Mesendoderm (in vitro differentiated cells): ENCODE results near the gene COLEC11.

Source experiments
- DNase-seq: peaks from one replicate; pipeline ENCODE4 v3.0.0; 2013
- H2AK5ac ChIP-seq: 2 replicates; pipeline ENCODE4 v1.6.1; 2013; ENCODE audit warnings: low read length, inconsistent platforms
- H2BK120ac ChIP-seq: 2 replicates; pipeline ENCODE4 v1.6.1; 2013; ENCODE audit warnings: low read depth, mild to moderate bottlenecking, low read length, moderate library complexity, mixed read lengths
- H2BK15ac ChIP-seq: replicated peaks from 2 replicates; pipeline ENCODE4 v1.6.1; 2013; ENCODE audit warnings: low read depth, mild to moderate bottlenecking, moderate library complexity
- H2BK5ac ChIP-seq: 2 replicates; pipeline ENCODE4 v1.6.1; 2013; ENCODE audit warnings: low read length, inconsistent platforms
- H3K18ac ChIP-seq: 2 replicates; pipeline ENCODE4 v1.6.1; 2013; ENCODE audit warnings: mild to moderate bottlenecking, low read length, mixed read lengths
- H3K23ac ChIP-seq: one replicate; pipeline ENCODE4 v1.6.1; 2013; ENCODE audit warnings: low read length
- H3K27ac ChIP-seq: 2 replicates; pipeline ENCODE4 v1.5.1; 2013; ENCODE audit warnings: low read depth, mild to moderate bottlenecking, inconsistent platforms, low read length, moderate library complexity
- H3K27me3 ChIP-seq: 2 replicates; pipeline ENCODE4 v1.6.1; 2013; ENCODE audit warnings: low read length, control low read depth, mild to moderate bottlenecking, inconsistent platforms; ENCODE audit not compliant: insufficient read depth, poor library complexity
- H3K36me3 ChIP-seq: 2 replicates; pipeline ENCODE4 v1.6.1; 2013; ENCODE audit warnings: low read length, inconsistent platforms; ENCODE audit not compliant: control insufficient read depth, insufficient read depth
- H3K4ac ChIP-seq: one replicate; pipeline ENCODE4 v1.6.1; 2013; ENCODE audit warnings: low read depth, mild to moderate bottlenecking, low read length, moderate library complexity
- H3K4me1 ChIP-seq: 2 replicates; pipeline ENCODE4 v1.6.1; 2013; ENCODE audit warnings: low read depth, low read length, inconsistent platforms; ENCODE audit not compliant: control insufficient read depth
- H3K4me2 ChIP-seq: 2 replicates; pipeline ENCODE4 v1.6.1; 2013; ENCODE audit warnings: low read length
- H3K4me3 ChIP-seq: 2 replicates; pipeline ENCODE4 v1.5.1; 2013; ENCODE audit warnings: mild to moderate bottlenecking, low read length
- H3K56ac ChIP-seq: one replicate; pipeline ENCODE4 v1.6.1; 2013; ENCODE audit warnings: low read length
- H3K79me1 ChIP-seq: 2 replicates; pipeline ENCODE4 v1.6.1; 2013; ENCODE audit warnings: low read length, inconsistent platforms
- H3K79me2 ChIP-seq: 2 replicates; pipeline ENCODE4 v1.6.1; 2013; ENCODE audit warnings: mild to moderate bottlenecking, low read length; ENCODE audit not compliant: control insufficient read depth, insufficient read depth
- H3K9ac ChIP-seq: 2 replicates; pipeline ENCODE4 v1.6.1; 2013; ENCODE audit warnings: low read length, inconsistent platforms
- H4K5ac ChIP-seq: one replicate; pipeline ENCODE4 v1.6.1; 2013; ENCODE audit warnings: low read length
- H4K8ac ChIP-seq: one replicate; pipeline ENCODE4 v1.6.1; 2013; ENCODE audit warnings: low read depth, mild to moderate bottlenecking, control low read depth, low read length, moderate library complexity
- WGBS: extraction: QIAGEN DNeasy Blood & Tissue Kit; methylation state at CpG from one replicate; pipeline ENCODE4 v1.1.7; 2013; ENCODE audit warnings: low lambda C conversion rate, missing lambda C conversion rate; ENCODE audit not compliant: insufficient coverage; ENCODE audit errors: extremely low coverage; 5-methylcytosine and 5-hydroxymethylcytosine counted together

Gene COLEC11

DNA sequence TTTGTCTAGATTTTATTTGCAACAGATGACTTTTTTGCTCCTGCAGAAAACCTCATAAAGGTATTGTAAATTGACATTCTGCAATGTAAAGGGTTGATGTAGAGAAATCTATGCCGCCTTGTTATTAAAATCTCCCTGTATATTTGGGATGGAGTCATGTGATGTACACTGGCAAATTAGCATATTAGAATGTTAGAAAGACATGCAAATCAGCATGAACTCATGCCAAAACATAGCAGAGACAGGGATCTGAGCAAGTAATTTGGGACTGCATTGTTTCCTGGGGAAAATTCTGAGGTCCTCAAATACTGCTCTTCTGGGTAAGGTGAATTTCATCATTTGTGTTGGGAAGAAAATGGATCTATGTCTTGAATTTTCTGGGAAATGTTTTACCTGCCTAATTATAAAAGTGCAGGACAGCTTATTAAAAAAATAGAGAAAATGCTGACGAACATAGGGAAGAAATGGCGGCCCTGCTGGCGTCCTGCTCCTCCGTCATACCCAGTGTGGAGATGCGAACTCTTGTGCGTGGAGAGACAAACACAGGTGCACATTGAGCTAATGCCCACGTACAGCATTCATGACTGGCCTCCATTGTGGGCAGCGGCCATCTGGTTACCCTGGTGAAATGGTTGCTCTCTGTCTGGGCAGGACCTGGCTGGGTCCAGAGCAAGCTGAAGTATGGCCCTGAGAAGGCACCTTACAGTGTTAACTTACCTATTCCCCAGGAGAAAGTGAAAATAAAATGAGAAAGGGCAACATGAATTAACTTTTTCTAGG, 79.3 kb downstream of the COLEC11 start:
- H3K56ac ChIP-seq, result no peak overlapping the region
- no peaks in the 10 kb centered on the region for H3K36me3 ChIP-seq
- H2BK5ac ChIP-seq, result no peak overlapping the region
- H3K18ac ChIP-seq, result no peak overlapping the region
- H3K79me2 ChIP-seq, result no peaks in the 10 kb centered on the region
- no peak overlapping the region for H3K4me3 ChIP-seq
- H3K23ac ChIP-seq, result no peak overlapping the region
- no peak for DNase-seq
- no peak overlapping the region for H3K9ac ChIP-seq
- H4K5ac ChIP-seq, result no peak overlapping the region
- WGBS, result no CpG with 5 or more reads among the region's 9 CpGs
- H3K4me2 ChIP-seq, result no peak overlapping the region
- no peak overlapping the region for H3K4ac ChIP-seq
- H3K27me3 ChIP-seq, result no peaks in the 10 kb centered on the region
- no peaks in the 10 kb centered on the region for H3K79me1 ChIP-seq
- H3K4me1 ChIP-seq, result no peaks in the 10 kb centered on the region
- H2BK120ac ChIP-seq, result no peak overlapping the region
- H2AK5ac ChIP-seq, result no peak overlapping the region
- no peak overlapping the region for H3K27ac ChIP-seq
- no peak overlapping the region for H4K8ac ChIP-seq
- no peak overlapping the region for H2BK15ac ChIP-seq

DNA sequence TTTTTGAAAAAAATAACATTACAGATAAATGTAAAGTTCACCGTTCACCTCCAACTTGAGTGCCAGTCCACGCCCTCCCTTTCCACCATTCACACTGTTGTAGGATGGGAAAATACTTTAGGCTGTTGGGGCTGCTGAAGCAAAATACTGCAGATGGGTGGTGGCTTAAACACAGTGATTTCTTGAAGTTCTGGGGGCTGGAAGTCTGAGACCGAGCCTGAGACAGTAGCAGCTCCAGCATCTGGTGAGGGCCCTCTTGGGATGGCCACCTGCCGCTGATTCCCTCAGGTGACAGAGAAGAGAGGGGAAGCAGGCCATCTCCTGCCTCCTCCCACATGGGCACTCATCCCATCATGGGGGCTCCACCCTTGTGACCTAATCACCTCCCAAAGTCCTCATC, 80.8 kb downstream of the COLEC11 start:
- WGBS, result no CpG with 5 or more reads among the region's 4 CpGs
- Histone ChIP-seq H3K4me1 (no peaks in the 10 kb centered on the region), H3K4me3 (no peak overlapping the region), H3K27me3 (no peaks in the 10 kb centered on the region), H3K36me3 (no peaks in the 10 kb centered on the region), H4K8ac (no peak overlapping the region), H2AK5ac (no peak overlapping the region), H3K79me1 (no peaks in the 10 kb centered on the region), H3K79me2 (no peaks in the 10 kb centered on the region), H3K56ac (no peak overlapping the region), H3K23ac (no peak overlapping the region), H3K4me2 (no peak overlapping the region), H2BK5ac (no peak overlapping the region), H2BK120ac (no peak overlapping the region), H2BK15ac (no peak overlapping the region), H4K5ac (no peak overlapping the region), H3K18ac (no peak overlapping the region), H3K27ac (no peak overlapping the region), H3K9ac (no peak overlapping the region), H3K4ac (no peak overlapping the region)
- no peak for DNase-seq

DNA sequence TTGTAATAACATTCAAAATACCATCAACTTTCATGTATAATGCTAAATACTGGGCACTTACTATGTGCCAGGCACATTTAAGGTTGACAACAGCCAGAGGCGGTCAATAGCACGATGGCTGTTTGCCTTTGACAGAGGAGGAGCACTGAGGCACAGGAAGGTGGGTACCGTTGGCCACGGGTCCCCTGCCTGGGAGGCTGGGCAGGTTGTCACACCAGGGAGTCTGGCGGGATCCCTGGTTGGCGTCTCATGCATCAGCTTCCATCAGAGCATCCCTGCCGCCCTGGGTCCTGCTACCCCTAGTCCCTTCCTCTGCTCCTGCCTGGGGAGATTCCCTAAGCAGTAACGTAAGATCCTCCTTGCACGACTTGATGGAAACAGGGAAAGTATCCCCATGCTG, 82.5 kb downstream of the COLEC11 start:
- no peak overlapping the region for H4K5ac ChIP-seq
- no peak overlapping the region for H3K56ac ChIP-seq
- H2BK5ac ChIP-seq, result no peak overlapping the region
- no peaks in the 10 kb centered on the region for H3K79me2 ChIP-seq
- H3K4me3 ChIP-seq, result no peak overlapping the region
- no peak overlapping the region for H3K18ac ChIP-seq
- H3K4me2 ChIP-seq, result no peak overlapping the region
- H3K23ac ChIP-seq, result no peak overlapping the region
- no peak overlapping the region for H3K4ac ChIP-seq
- no peaks in the 10 kb centered on the region for H3K4me1 ChIP-seq
- no peak overlapping the region for H2BK15ac ChIP-seq
- no peaks in the 10 kb centered on the region for H3K27me3 ChIP-seq
- H3K79me1 ChIP-seq, result no peaks in the 10 kb centered on the region
- no peak overlapping the region for H2AK5ac ChIP-seq
- H4K8ac ChIP-seq, result no peak overlapping the region
- WGBS, result no CpG with 5 or more reads among the region's 9 CpGs
- no peak overlapping the region for H3K27ac ChIP-seq
- no peak overlapping the region for H3K9ac ChIP-seq
- DNase-seq, result no peak
- H2BK120ac ChIP-seq, result no peak overlapping the region
- H3K36me3 ChIP-seq, result no peaks in the 10 kb centered on the region

- Histone ChIP-seq H4K5ac (no peak overlapping the region), H3K4ac (no peak overlapping the region), H3K9ac (no peak overlapping the region), H3K79me1 (no peaks in the 10 kb centered on the region), H3K4me1 (no peaks in the 10 kb centered on the region), H2BK5ac (no peak overlapping the region), H3K18ac (no peak overlapping the region), H3K56ac (no peak overlapping the region), H3K4me3 (no peak overlapping the region), H3K27ac (no peak overlapping the region), H3K23ac (no peak overlapping the region), H3K27me3 (no peaks in the 10 kb centered on the region), H3K79me2 (no peaks in the 10 kb centered on the region), H3K36me3 (no peaks in the 10 kb centered on the region), H2BK15ac (no peak overlapping the region), H2AK5ac (no peak overlapping the region), H2BK120ac (no peak overlapping the region), H4K8ac (no peak overlapping the region), H3K4me2 (no peak overlapping the region)
- no CpG with 5 or more reads among the region's 9 CpGs for WGBS
- no peak for DNase-seq
These were observed 83.3 kb downstream of the COLEC11 start for GRCh38 chr2:3678212-3678611.

GRCh38 chr2:3679180-3679579, 84.3 kb downstream of the COLEC11 start:
- H3K4me3 ChIP-seq, result no peak overlapping the region
- no peaks in the 10 kb centered on the region for H3K79me2 ChIP-seq
- no peaks in the 10 kb centered on the region for H3K27me3 ChIP-seq
- no peak overlapping the region for H2BK15ac ChIP-seq
- H2BK5ac ChIP-seq, result no peak overlapping the region
- H3K36me3 ChIP-seq, result no peaks in the 10 kb centered on the region
- H3K18ac ChIP-seq, result no peak overlapping the region
- no peaks in the 10 kb centered on the region for H3K79me1 ChIP-seq
- no peak overlapping the region for H3K56ac ChIP-seq
- no peak overlapping the region for H3K9ac ChIP-seq
- no peak overlapping the region for H3K27ac ChIP-seq
- H3K4me1 ChIP-seq, result no peaks in the 10 kb centered on the region
- no peak overlapping the region for H2BK120ac ChIP-seq
- no peak overlapping the region for H3K4ac ChIP-seq
- no peak overlapping the region for H2AK5ac ChIP-seq
- no peak for DNase-seq
- no peak overlapping the region for H4K8ac ChIP-seq
- no peak overlapping the region for H4K5ac ChIP-seq
- H3K23ac ChIP-seq, result no peak overlapping the region
- no peak overlapping the region for H3K4me2 ChIP-seq
- WGBS, result no CpG with 5 or more reads among the region's 2 CpGs
